Breast epithelium (tissue), 3 donors: ENCODE data around the gene ARHGEF4.

Source experiments
- CTCF ChIP-seq, 3 donors: fragments of 450-650 bp; IDR thresholded peaks; one replicate each; pipeline ENCODE4 v1.5.1; 2016 to 2017; ENCODE audit warnings: antibody characterized with exemption in 3 of 3, mild to moderate bottlenecking in 3 of 3, moderate library complexity in 3 of 3
- POLR2A ChIP-seq: fragments of 450-650 bp; IDR thresholded peaks from one replicate; pipeline ENCODE4 v1.6.1; 2016; ENCODE audit warnings: antibody characterized with exemption, mild to moderate bottlenecking, moderate library complexity
- POLR2AphosphoS5 ChIP-seq, 3 donors: sonication (generic); formaldehyde crosslinking; IDR thresholded peaks; one replicate each; pipeline ENCODE4 v1.6.1; 2017; ENCODE audit warnings: antibody characterized with exemption in 3 of 3

GRCh38 chr2:131008967-131009366 lies 172.3 kb downstream of the ARHGEF4 start:
- TF ChIP-seq CTCF (IDR thresholded peaks at IDR 0.05) = no peak
- no peak for TF ChIP-seq POLR2AphosphoS5 (IDR thresholded peaks at IDR 0.05)
- no peak for TF ChIP-seq POLR2A
